CD14-positive monocyte (primary cell): Measurements from ENCODE around the gene CSF2. TPM values are rescaled to one million over a fixed set of nuclear protein-coding genes. Genes with fewer than 3 reads are reported as not detected.
A peak's percentile ranks its signal among the peaks of the same experiment; 100 is the strongest.

Experiments
- DNase-seq, 3 donors: peaks; one replicate each; pipeline ENCODE4 v3.0.0-alpha.2; 2011 to 2022
- H2AFZ ChIP-seq: 2 replicates; pipeline ENCODE4 v1.6.0; 2012; ENCODE audit warnings: mild to moderate bottlenecking, low read depth, low read length, inconsistent platforms; ENCODE audit not compliant: insufficient read depth, poor library complexity, severe bottlenecking
- H3K27ac ChIP-seq, 2 donors: 1 replicate in 1 of 2; 2 replicates in 1 of 2; pipeline ENCODE4 v1.5.1; 2012 to 2013; ENCODE audit warnings: low read length in 2 of 2, control low read depth in 1 of 2, inconsistent platforms in 1 of 2, low read depth in 1 of 2, mild to moderate bottlenecking in 1 of 2
- H3K27me3 ChIP-seq, 2 donors: one replicate each; pipeline versions ENCODE4 v1.6.0 to v1.6.1; 2011 to 2013; ENCODE audit warnings: low read length in 2 of 2; ENCODE audit not compliant: control insufficient read depth in 2 of 2, insufficient read depth in 2 of 2
- H3K36me3 ChIP-seq, 2 donors: replicated peaks in 1 of 2; 1 replicate in 1 of 2; 2 replicates in 1 of 2; pipeline versions ENCODE4 v1.5.1 to v1.6.1; 2012 to 2013; ENCODE audit warnings: low read length in 2 of 2, control low read depth in 1 of 2, inconsistent platforms in 1 of 2, mild to moderate bottlenecking in 1 of 2; ENCODE audit not compliant: insufficient read depth in 2 of 2, control insufficient read depth in 1 of 2
- H3K4me1 ChIP-seq, 2 donors: 1 replicate in 1 of 2; 2 replicates in 1 of 2; pipeline versions ENCODE4 v1.5.1 to v1.6.1; 2012 to 2013; ENCODE audit warnings: low read length in 2 of 2, control low read depth in 1 of 2, inconsistent platforms in 1 of 2, mild to moderate bottlenecking in 1 of 2, moderate library complexity in 1 of 2; ENCODE audit not compliant: insufficient read depth in 2 of 2, control insufficient read depth in 1 of 2
- H3K4me2 ChIP-seq: replicated peaks from 2 replicates; pipeline ENCODE3; 2012; ENCODE audit warnings: low read length, moderate library complexity, mild to moderate bottlenecking; ENCODE audit not compliant: poor library complexity, severe bottlenecking; ENCODE audit errors: extremely low read depth
- H3K4me3 ChIP-seq, 3 experiments: fragments of 200-600 bp in 1 of 3; sonication (generic) in 1 of 3; replicated peaks in 1 of 3; 1 replicate in 2 of 3; 2 replicates in 1 of 3; pipeline ENCODE4 v1.5.1; 2011 to 2013; ENCODE audit warnings: low read length in 3 of 3, mild to moderate bottlenecking in 3 of 3, control low read depth in 2 of 3, low read depth in 2 of 3, inconsistent platforms in 1 of 3, moderate library complexity in 1 of 3
- H3K79me2 ChIP-seq: 2 replicates; pipeline ENCODE4 v1.6.0; 2012; ENCODE audit warnings: mild to moderate bottlenecking, control low read depth, inconsistent platforms, low read length, moderate library complexity; ENCODE audit not compliant: insufficient read depth
- H3K9ac ChIP-seq: 2 replicates; pipeline ENCODE4 v1.6.0; 2017; ENCODE audit warnings: low read length, mild to moderate bottlenecking; ENCODE audit not compliant: insufficient read depth, poor library complexity, severe bottlenecking
- H3K9me3 ChIP-seq, 2 donors: replicated peaks in 1 of 2; 1 replicate in 1 of 2; 2 replicates in 1 of 2; pipeline versions ENCODE4 v1.5.1 to v1.6.1; 2012 to 2013; ENCODE audit warnings: low read length in 2 of 2, control low read depth in 1 of 2; ENCODE audit not compliant: control insufficient read depth in 1 of 2, insufficient read depth in 1 of 2
- H4K20me1 ChIP-seq: 2 replicates; pipeline ENCODE4 v1.6.0; 2012; ENCODE audit warnings: mild to moderate bottlenecking, low read length, control low read depth, moderate library complexity; ENCODE audit not compliant: insufficient read depth
- H3K27ac Mint-ChIP-seq, 7 donors: one replicate each; pipeline ENCODE4 v1.8.0; 2020; ENCODE audit warnings: mild to moderate bottlenecking in 7 of 7, mixed read lengths in 7 of 7, moderate library complexity in 6 of 7, inconsistent platforms in 2 of 7
- H3K27me3 Mint-ChIP-seq, 3 donors: one replicate each; pipeline ENCODE4 v1.8.0; 2021 to 2022; ENCODE audit warnings: low read depth in 3 of 3, mild to moderate bottlenecking in 3 of 3, mixed read lengths in 3 of 3, moderate library complexity in 3 of 3, inconsistent platforms in 1 of 3
- H3K36me3 Mint-ChIP-seq, 2 donors: one replicate each; pipeline ENCODE4 v1.8.0; 2020; ENCODE audit warnings: mixed read lengths in 2 of 2, inconsistent platforms in 1 of 2, mild to moderate bottlenecking in 1 of 2
- H3K4me1 Mint-ChIP-seq: one replicate; pipeline ENCODE4 v1.8.0; 2020; ENCODE audit warnings: mild to moderate bottlenecking, mixed read lengths
- H3K4me3 Mint-ChIP-seq, 2 donors: one replicate each; pipeline ENCODE4 v1.8.0; 2020; ENCODE audit warnings: mild to moderate bottlenecking in 2 of 2, mixed read lengths in 2 of 2, moderate library complexity in 1 of 2
- H3K9me3 Mint-ChIP-seq, 7 donors: one replicate each; pipeline ENCODE4 v1.8.0; 2020 to 2022; ENCODE audit warnings: mixed read lengths in 7 of 7, mild to moderate bottlenecking in 6 of 7, moderate library complexity in 6 of 7, inconsistent platforms in 2 of 7
- CTCF ChIP-seq: fragments of 200-600 bp; IDR thresholded peaks from one replicate; pipeline ENCODE4 v1.8.0; 2022; ENCODE audit warnings: antibody characterized with exemption, mild to moderate bottlenecking
- WGBS: methylation state at CpG from one replicate; pipeline ENCODE4 v1.1.5; 2013; ENCODE audit warnings: missing lambda C conversion rate; ENCODE audit not compliant: insufficient coverage; 5-methylcytosine and 5-hydroxymethylcytosine counted together
- intact Hi-C, 2 donors: fragments of 100-400 bp; cut with micrococcal nuclease; formaldehyde crosslinking; loops; one replicate each; pipeline versions ENCODE4 v1.15.0 to v1.15.1; 2023
- polyA plus RNA-seq, 3 donors: library from polyadenylated mRNA; depleted of rRNA in 1 of 3; unstranded in 2 of 3; stranded (reverse) in 1 of 3; fragments of 300-500 nt in 2 of 3; fragments of >200 nt in 1 of 3; fragmentation: Illumina TruSeq in 2 of 3; gene quantifications; 1 replicate in 2 of 3; 2 replicates in 1 of 3; pipeline ENCODE4 v1.2.3, GENCODE V29; 2012 to 2021

The CSF2 gene
- polyA plus RNA-seq, 3 donors, result not detected

GRCh38 chr5:132067941-132068808, 5.4 kb upstream of the CSF2 start:
- H3K4me1 Mint-ChIP-seq, result peaks cover 25% of the 10 kb centered on the region
- Histone ChIP-seq H3K27ac (no peak overlapping the region), H3K4me1 (peaks cover 11 to 22% of the 10 kb centered on the region in 2 donors), H4K20me1 (no peaks in the 10 kb centered on the region), H3K79me2 (no peaks in the 10 kb centered on the region), H3K9me3 (no peaks in the 10 kb centered on the region), H3K4me2 (no peak overlapping the region), H2AFZ (no peak overlapping the region), H3K9ac (no peak overlapping the region), H3K4me3 (no peak overlapping the region), H3K27me3 (peaks cover 14 to 51% of the 10 kb centered on the region in 2 donors), H3K36me3 (no peaks in the 10 kb centered on the region)
- peaks cover 48 to 69% (median 53%) of the 10 kb centered on the region in 3 donors for H3K27me3 Mint-ChIP-seq
- TF ChIP-seq CTCF, result no peak
- 98% methylated on average over 10 of the region's 13 CpGs for WGBS
- no peak for DNase-seq
- no peak overlapping the region for H3K27ac Mint-ChIP-seq
- H3K4me3 Mint-ChIP-seq, result peak overlapping the region in 1 of 2 donors; percentile 32
- intact Hi-C loops, result loop anchor here in 1 of 2 donors (5.0 kb wide), 3 partner anchors 34 to 109 kb away; no protein-coding TSS in a partner anchor
- peaks cover 0 to 4% of the 10 kb centered on the region in 2 donors for H3K36me3 Mint-ChIP-seq
- H3K9me3 Mint-ChIP-seq, result peaks cover 0 to 5% (median 0%) of the 10 kb centered on the region in 7 donors

GRCh38 chr5:132069561-132069960, 4.0 kb upstream of the CSF2 start:
- H3K27ac Mint-ChIP-seq, result no peak overlapping the region

More at GRCh38 chr5:132069561-132069960, 4.0 kb upstream of the CSF2 start:
- WGBS, result 0% methylated on average over 4 of the region's 10 CpGs
- intact Hi-C loops, result loop anchor here in 1 of 2 donors (5.0 kb wide), 3 partner anchors 33 to 108 kb away; no protein-coding TSS in a partner anchor
- H3K9ac ChIP-seq, result peak overlapping the region; percentile 6
- peaks cover 0 to 5% (median 0%) of the 10 kb centered on the region in 7 donors for H3K9me3 Mint-ChIP-seq
- H3K27me3 Mint-ChIP-seq, result peaks cover 46 to 73% (median 55%) of the 10 kb centered on the region in 3 donors
- H3K4me1 ChIP-seq, result peaks cover 11 to 22% of the 10 kb centered on the region in 2 donors
- DNase-seq, result peak; percentile 44 to 79 (median 47)
- H3K79me2 ChIP-seq, result no peaks in the 10 kb centered on the region
- peak overlapping the region; percentile 21 for H2AFZ ChIP-seq
- H3K4me3 ChIP-seq, result no peak overlapping the region
- H3K36me3 ChIP-seq, result no peaks in the 10 kb centered on the region
- no peak overlapping the region for H3K27ac ChIP-seq
- H3K36me3 Mint-ChIP-seq, result peaks cover 0 to 4% of the 10 kb centered on the region in 2 donors
- H3K27me3 ChIP-seq, result peaks cover 14 to 51% of the 10 kb centered on the region in 2 donors
- H3K4me3 Mint-ChIP-seq, result peak overlapping the region in 1 of 2 donors; percentile 80
- H4K20me1 ChIP-seq, result no peaks in the 10 kb centered on the region
- peaks cover 29% of the 10 kb centered on the region for H3K4me1 Mint-ChIP-seq
- no peaks in the 10 kb centered on the region for H3K9me3 ChIP-seq
- H3K4me2 ChIP-seq, result no peak overlapping the region
- TF ChIP-seq CTCF, result no peak
